Raji (cell line): ENCODE results near the gene AAK1.

ENCODE experiments used
- POLR2A ChIP-seq: IDR thresholded peaks from 2 replicates; pipeline ENCODE4 v1.6.1; 2011; ENCODE audit warnings: low read depth, low read length, control low read depth; ENCODE audit not compliant: insufficient read depth

The AAK1 gene

DNA sequence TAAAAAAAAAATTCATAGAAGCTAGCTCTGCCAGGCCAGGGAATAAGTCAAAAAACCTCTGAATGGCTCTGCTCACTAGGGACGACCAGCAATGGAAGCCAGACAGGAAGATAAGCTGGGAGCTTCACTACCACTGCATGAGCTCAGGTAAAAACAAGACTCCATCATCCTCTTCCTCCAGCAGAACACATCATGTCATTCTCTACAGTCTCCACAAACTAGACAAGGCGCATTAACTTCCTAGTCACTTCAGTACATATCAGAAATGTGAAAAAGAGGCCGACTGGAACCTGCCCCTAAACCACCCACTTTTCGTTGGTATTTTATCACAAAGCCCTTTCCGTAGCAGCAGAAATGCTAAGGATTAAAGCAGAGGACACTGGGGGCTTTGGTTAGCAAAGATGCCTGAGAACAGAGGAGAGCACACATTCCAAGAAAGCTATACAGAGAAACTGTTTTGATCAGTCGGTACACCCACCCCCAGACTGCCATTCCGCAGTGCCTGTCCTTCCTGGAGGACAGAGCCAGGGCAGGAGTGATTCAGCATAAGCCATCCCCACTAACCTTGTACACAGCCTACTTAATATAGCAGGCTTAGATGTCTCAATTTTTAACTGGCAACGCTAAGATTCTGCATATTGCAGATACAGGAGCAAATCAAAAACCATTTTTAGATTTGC lies 53.4 kb downstream of the AAK1 start:
- TF ChIP-seq POLR2A = no peak

DNA sequence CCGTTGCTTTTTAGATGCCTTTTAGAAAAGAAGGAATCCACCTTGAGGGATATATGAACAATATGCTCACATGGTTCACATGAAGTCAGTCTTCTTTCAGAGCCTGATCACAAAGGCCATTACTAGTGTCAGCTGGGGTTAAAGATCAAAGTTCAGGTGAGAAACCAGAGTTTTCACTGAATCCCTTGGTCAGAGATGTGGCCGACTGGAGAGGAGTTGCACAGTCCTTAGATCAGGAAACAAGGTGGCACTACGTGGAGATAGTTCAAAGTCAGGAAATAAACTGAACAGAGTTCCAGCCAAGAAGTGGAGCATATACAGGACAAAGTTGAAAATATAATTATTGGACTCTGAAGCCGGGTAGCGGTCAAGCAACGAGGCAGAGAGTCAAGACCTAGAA lies 54.6 kb downstream of the AAK1 start:
- TF ChIP-seq POLR2A = no peak

- TF ChIP-seq POLR2A = no peak
Measured at GRCh38 chr2:69588403-69588802, 55.1 kb downstream of the AAK1 start.

DNA sequence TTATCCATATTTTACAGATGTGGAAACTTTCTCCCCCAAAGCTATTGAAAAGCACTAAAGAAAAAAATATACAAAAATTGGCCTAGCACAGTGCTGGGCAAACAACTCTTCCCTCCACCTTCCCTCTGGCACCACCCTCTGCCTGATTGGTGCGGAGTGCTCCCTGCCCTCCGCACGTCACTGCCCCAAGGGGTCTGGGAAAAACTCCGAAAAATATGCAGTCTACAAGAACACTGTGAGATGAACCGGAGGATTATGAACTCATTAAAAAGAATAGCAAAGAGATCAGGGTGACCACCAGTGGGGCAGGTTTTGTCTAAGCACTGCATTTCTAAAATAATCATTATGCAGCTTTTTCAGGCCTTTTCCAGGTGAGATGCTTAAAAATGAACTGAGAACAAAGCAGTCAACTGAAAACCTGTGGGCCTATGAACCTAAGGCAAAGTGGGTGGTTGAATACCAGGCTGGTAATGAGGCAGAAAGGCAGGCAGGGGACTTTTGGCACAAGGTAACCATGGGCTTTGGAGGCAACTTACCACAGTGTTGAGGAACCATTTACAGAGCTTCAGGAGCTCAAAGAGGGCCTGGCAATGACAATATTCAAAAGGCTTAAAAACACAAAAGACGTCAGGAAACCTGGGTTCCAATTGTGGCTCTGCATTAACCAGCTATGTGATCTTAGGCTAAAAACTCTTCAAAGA lies 57.5 kb downstream of the AAK1 start:
- no peak for TF ChIP-seq POLR2A

GRCh38 chr2:69584127-69584889 lies 59.2 kb downstream of the AAK1 start:
- TF ChIP-seq POLR2A = no peak

GRCh38 chr2:69583321-69583833 lies 60.2 kb downstream of the AAK1 start:
- no peak for TF ChIP-seq POLR2A

DNA sequence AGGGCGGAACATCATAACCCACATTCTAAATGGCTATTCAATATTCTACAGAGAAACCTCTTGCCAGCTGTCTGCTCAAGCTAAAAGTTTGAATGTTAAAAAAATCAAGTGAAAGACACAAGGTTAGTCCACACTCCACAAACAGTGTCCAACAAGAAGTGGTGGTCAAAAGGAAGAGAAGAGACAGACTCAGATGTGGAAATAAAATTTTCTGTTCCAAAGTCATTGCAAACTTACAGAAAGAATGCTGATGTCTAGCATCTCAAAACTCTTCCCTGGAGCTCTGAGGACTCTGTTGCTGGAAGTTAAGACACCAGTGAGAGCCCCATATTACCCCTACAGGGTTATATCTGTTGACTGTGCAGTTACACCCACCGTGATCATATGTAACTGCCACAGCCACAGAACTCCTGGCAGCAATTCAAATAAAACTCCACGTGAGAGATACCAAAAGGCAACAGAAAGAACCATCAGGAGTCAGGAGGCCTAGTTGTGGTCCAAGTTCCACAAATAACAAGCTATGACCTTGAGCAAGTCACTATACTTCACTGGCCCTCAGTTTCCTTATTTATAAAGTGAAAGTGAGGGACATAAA lies 60.9 kb downstream of the AAK1 start:
- TF ChIP-seq POLR2A = no peak

GRCh38 chr2:69581774-69582581 lies 61.6 kb downstream of the AAK1 start:
- TF ChIP-seq POLR2A = no peak

- no peak for TF ChIP-seq POLR2A
Measured at GRCh38 chr2:69580486-69580885, 63.1 kb downstream of the AAK1 start.

- no peak for TF ChIP-seq POLR2A
Measured at GRCh38 chr2:69579536-69579935, 64.0 kb downstream of the AAK1 start.

GRCh38 chr2:69578198-69578540 lies 65.4 kb downstream of the AAK1 start:
- TF ChIP-seq POLR2A = no peak

- no peak for TF ChIP-seq POLR2A
Measured at GRCh38 chr2:69577467-69578197, 65.9 kb downstream of the AAK1 start.

DNA sequence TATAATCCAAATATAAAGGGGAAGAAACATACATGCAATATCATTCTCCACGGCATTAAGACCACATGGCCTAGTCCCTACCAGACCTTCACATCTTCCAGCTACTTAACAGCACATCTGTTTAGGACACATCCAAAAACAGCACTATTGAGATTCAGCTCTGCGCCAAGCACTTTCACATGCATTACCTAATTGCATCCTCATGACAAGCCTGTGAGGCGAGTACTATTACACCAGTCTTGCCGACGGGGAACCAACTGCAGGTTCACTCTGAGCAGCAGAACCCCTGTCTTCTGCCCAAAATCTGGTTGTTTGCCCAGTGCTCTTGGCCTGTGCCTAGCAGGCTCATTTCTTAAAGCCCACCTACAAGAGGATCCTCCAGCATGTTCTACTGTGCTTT lies 66.7 kb downstream of the AAK1 start:
- no peak for TF ChIP-seq POLR2A

- TF ChIP-seq POLR2A = no peak
Measured at GRCh38 chr2:69575926-69576325, 67.6 kb downstream of the AAK1 start.

DNA sequence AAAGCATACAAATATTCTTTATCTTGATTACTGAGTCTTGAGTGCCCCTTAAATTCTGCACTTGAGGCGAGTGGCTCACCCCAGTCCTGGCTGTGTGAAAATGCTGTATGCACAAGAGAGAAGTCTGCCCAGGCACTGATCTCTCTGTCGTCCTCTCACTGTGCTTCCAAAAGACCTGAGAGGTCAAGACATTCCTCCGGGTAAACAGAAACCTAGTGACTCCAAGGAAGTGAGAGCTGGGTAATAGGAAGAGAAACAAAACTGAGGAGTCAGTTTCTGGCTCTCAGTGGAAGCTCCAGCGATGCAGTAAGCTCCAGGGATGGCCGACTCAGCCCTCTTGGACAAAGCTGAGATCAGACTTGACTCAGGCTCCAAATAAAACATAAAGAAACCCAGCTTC lies 70.9 kb downstream of the AAK1 start:
- TF ChIP-seq POLR2A = no peak

DNA sequence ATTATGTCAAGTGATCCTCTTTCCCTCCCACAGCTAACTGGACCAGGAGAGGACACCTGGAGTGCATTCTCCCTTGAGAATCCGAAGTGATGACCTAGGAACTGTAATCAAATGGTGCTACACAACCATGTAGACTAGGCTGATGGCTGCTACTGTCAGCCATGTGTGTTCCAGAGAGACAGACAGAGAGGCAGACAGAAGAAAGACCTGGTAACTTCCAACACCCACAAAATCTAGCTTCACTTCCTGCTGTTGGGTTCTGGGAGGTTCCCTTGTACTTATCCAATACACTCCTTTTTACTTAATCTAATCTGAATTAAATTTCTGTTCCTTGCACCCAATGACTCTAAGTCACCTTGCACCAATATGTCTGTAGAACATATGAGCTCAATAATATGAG lies 72.3 kb downstream of the AAK1 start:
- no peak for TF ChIP-seq POLR2A
